CD4-positive, alpha-beta T cell (primary cell): ENCODE results near the gene IBA57. TPM values are rescaled to one million over a fixed set of nuclear protein-coding genes. Genes with fewer than 3 reads are reported as not detected.

Experiments
- ATAC-seq: fragments of 200-7000 bp; cut with Tn5 transposase; one replicate; pipeline ENCODE4 v1.10.0; 2022; ENCODE audit warnings: mild to moderate bottlenecking; ENCODE audit not compliant: poor library complexity
- CTCF ChIA-PET: fragments of 350-600 bp; sonication (Branson Sonifier 250); formaldehyde crosslinking; loops from one replicate; lab custom pipeline; 2021; ENCODE audit warnings: antibody characterized with exemption, inconsistent platforms; lab: Charles Lee
- POLR2A ChIA-PET: fragments of 350-600 bp; sonication (Branson Sonifier 250); formaldehyde crosslinking; loops from one replicate; lab custom pipeline; 2021; ENCODE audit warnings: antibody characterized with exemption, inconsistent platforms; lab: Charles Lee
- DNase-seq, 14 experiments: peaks; one replicate each; pipeline ENCODE4 v3.0.0-alpha.2; 2013 to 2020; ENCODE audit warnings: mixed read lengths in 2 of 14
- H3K27ac ChIP-seq, 2 donors: one replicate each; pipeline versions ENCODE4 v1.5.1 to v1.7.0; 2013; ENCODE audit warnings: low read length in 2 of 2, low read depth in 1 of 2, mild to moderate bottlenecking in 1 of 2
- H3K27me3 ChIP-seq, 2 experiments: 1 replicate in 1 of 2; 2 replicates in 1 of 2; pipeline versions ENCODE4 v1.6.1 to v1.7.0; 2013; ENCODE audit warnings: low read length in 2 of 2, control low read depth in 1 of 2, mild to moderate bottlenecking in 1 of 2, moderate library complexity in 1 of 2; ENCODE audit not compliant: insufficient read depth in 2 of 2, control insufficient read depth in 1 of 2
- H3K36me3 ChIP-seq: one replicate; pipeline ENCODE4 v1.6.1; 2013; ENCODE audit warnings: low read length, control low read depth; ENCODE audit not compliant: insufficient read depth
- H3K4me1 ChIP-seq: one replicate; pipeline ENCODE4 v1.6.1; 2013; ENCODE audit warnings: low read length, control low read depth; ENCODE audit not compliant: insufficient read depth
- H3K4me3 ChIP-seq: one replicate; pipeline ENCODE4 v1.5.1; 2013; ENCODE audit warnings: mild to moderate bottlenecking, low read length, moderate library complexity
- H3K9me3 ChIP-seq, 2 experiments: 1 replicate in 1 of 2; 2 replicates in 1 of 2; pipeline versions ENCODE4 v1.6.1 to v1.7.0; 2013; ENCODE audit warnings: low read length in 2 of 2, mild to moderate bottlenecking in 2 of 2, control low read depth in 1 of 2, moderate library complexity in 1 of 2; ENCODE audit not compliant: control insufficient read depth in 1 of 2, insufficient read depth in 1 of 2
- H3K27ac Mint-ChIP-seq: one replicate; pipeline ENCODE4 v1.8.0; 2020; ENCODE audit warnings: mixed read lengths
- H3K27me3 Mint-ChIP-seq: one replicate; pipeline ENCODE4 v1.8.0; 2021; ENCODE audit warnings: mixed read lengths
- H3K36me3 Mint-ChIP-seq: one replicate; pipeline ENCODE4 v1.8.0; 2021; ENCODE audit warnings: low read depth, mixed read lengths
- H3K4me1 Mint-ChIP-seq: one replicate; pipeline ENCODE4 v1.8.0; 2021; ENCODE audit warnings: low read depth, mixed read lengths
- H3K4me3 Mint-ChIP-seq: one replicate; pipeline ENCODE4 v1.8.0; 2020; ENCODE audit warnings: mild to moderate bottlenecking, mixed read lengths
- H3K9me3 Mint-ChIP-seq: one replicate; pipeline ENCODE4 v1.8.0; 2020; ENCODE audit warnings: mixed read lengths
- CTCF ChIP-seq: fragments of 200-600 bp; IDR thresholded peaks from one replicate; pipeline ENCODE4 v1.8.0; 2022; ENCODE audit warnings: antibody characterized with exemption, mild to moderate bottlenecking
- intact Hi-C, 2 experiments: fragments of 100-400 bp; cut with DNase I in 1 of 2; cut with micrococcal nuclease in 1 of 2; formaldehyde crosslinking; loops; one replicate each; pipeline versions ENCODE4 v1.15.1 to v1.9.0; 2023 to 2025; cut with DNase I, micrococcal nuclease
- total RNA-seq, 174 experiments: library from RNA in 2 of 174; stranded (reverse) in 2 of 174; gene quantifications; one replicate each; pipeline ENCODE4 v1.2.3 and lab custom pipeline; 2021 to 2026

Gene IBA57
- total RNA-seq, 2 experiments from 2014 or later = 19.7 to 19.9 TPM

GRCh38 chr1:228205526-228206436 is 40.2 kb downstream of the IBA57 start:
- TF ChIP-seq CTCF = no peak
- H3K9me3 ChIP-seq = no peaks in the 10 kb centered on the region
- H3K27me3 ChIP-seq = peaks cover 0 to 5% of the 10 kb centered on the region in 2 experiments
- Mint-ChIP-seq H3K9me3 (no peaks in the 10 kb centered on the region), H3K36me3 (no peaks in the 10 kb centered on the region), H3K27me3 (peaks cover 29% of the 10 kb centered on the region), H3K4me3 (no peak overlapping the region), H3K4me1 (no peaks in the 10 kb centered on the region), H3K27ac (no peak overlapping the region)
- DNase-seq (no peak), ATAC-seq (no peak)
- no peaks in the 10 kb centered on the region for H3K36me3 ChIP-seq
- no peak overlapping the region for H3K4me3 ChIP-seq
- POLR2A ChIA-PET = interaction anchor here (1.2 kb wide), 1 partner anchor 70 kb away, joined by 3 read pairs; no protein-coding TSS in a partner anchor
- H3K4me1 ChIP-seq = no peaks in the 10 kb centered on the region
- no peak overlapping the region for H3K27ac ChIP-seq
- intact Hi-C loops = no loop called here
- CTCF ChIA-PET = no interaction called here

- H3K36me3 Mint-ChIP-seq = no peaks in the 10 kb centered on the region
- ChIA-PET POLR2A (no interaction called here), CTCF (no interaction called here)
- Histone ChIP-seq H3K4me3 (no peak overlapping the region), H3K4me1 (no peaks in the 10 kb centered on the region), H3K9me3 (no peaks in the 10 kb centered on the region), H3K27me3 (peaks cover 0 to 5% of the 10 kb centered on the region in 2 experiments), H3K27ac (no peak overlapping the region), H3K36me3 (no peaks in the 10 kb centered on the region)
- DNase-seq (no peak), ATAC-seq (no peak)
- TF ChIP-seq CTCF = no peak
- peaks cover 20% of the 10 kb centered on the region for H3K27me3 Mint-ChIP-seq
- no peak overlapping the region for H3K4me3 Mint-ChIP-seq
- no peaks in the 10 kb centered on the region for H3K4me1 Mint-ChIP-seq
- no peaks in the 10 kb centered on the region for H3K9me3 Mint-ChIP-seq
- intact Hi-C loops = no loop called here
- no peak overlapping the region for H3K27ac Mint-ChIP-seq
Observed at GRCh38 chr1:228206582-228207351, 41.2 kb downstream of the IBA57 start.

GRCh38 chr1:228207381-228207810 is 41.8 kb downstream of the IBA57 start:
- H3K9me3 ChIP-seq = no peaks in the 10 kb centered on the region
- no peaks in the 10 kb centered on the region for H3K36me3 Mint-ChIP-seq
- no peaks in the 10 kb centered on the region for H3K36me3 ChIP-seq
- intact Hi-C loops = no loop called here
- H3K4me1 Mint-ChIP-seq = no peaks in the 10 kb centered on the region
- no peak overlapping the region for H3K4me3 Mint-ChIP-seq
- H3K27ac Mint-ChIP-seq = no peak overlapping the region
- H3K4me3 ChIP-seq = no peak overlapping the region
- ChIA-PET CTCF (no interaction called here), POLR2A (no interaction called here)
- H3K9me3 Mint-ChIP-seq = no peaks in the 10 kb centered on the region
- TF ChIP-seq CTCF = no peak
- DNase-seq = no peak
- H3K27me3 Mint-ChIP-seq = peaks cover 19% of the 10 kb centered on the region
- H3K27me3 ChIP-seq = peaks cover 0 to 5% of the 10 kb centered on the region in 2 experiments
- peaks cover 1% of the 10 kb centered on the region for H3K4me1 ChIP-seq
- no peak for ATAC-seq
- no peak overlapping the region for H3K27ac ChIP-seq
